A549 treated with dexamethasone at 1 μM for 4 hours (cell line): ENCODE results near the gene TPRX1. TPM values are rescaled to one million over a fixed set of nuclear protein-coding genes. Genes with fewer than 3 reads are reported as not detected.

Experiments
- total RNA-seq: library from RNA; stranded (reverse); fragments of 200-300 nt; extraction: Qiagen RNA extraction; gene quantifications from 5 replicates; pipeline ENCODE4 v1.2.3, GENCODE V29; 2022

The TPRX1 gene
- total RNA-seq, result not detected in 5 replicates

DNA sequence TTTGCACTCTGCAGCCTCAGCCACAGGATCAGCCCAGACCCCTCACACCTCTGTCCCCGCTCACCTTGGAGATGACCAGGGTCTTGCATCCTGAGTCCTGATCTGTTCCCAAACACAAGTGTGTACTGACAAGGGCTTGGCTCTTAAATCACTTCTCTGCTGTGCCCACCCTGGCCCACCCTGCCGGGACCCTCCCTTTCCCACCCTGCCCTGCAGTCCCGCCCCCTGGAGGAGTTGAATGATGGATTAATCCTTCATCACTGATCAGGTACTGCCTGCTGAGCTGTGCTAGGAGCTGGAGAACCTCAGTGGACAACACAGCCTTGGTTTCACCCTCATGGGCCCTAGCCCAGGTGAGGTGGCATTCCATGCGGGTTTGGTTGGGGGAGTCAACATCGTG is at the start of gene TPRX1:
TPRX1 (minus strand) TSS at position 101 of the 400 bp plus-strand sequence; CDS start at position 89, 12 bp downstream.

GRCh38 chr19:47821460-47822020 is 17.2 kb upstream of the TPRX1 start, which contains the start of gene CRX:
TSS of gene CRX (plus strand) at chr19:47821937. CDS start at chr19:47834444, 12,507 bp downstream.

DNA sequence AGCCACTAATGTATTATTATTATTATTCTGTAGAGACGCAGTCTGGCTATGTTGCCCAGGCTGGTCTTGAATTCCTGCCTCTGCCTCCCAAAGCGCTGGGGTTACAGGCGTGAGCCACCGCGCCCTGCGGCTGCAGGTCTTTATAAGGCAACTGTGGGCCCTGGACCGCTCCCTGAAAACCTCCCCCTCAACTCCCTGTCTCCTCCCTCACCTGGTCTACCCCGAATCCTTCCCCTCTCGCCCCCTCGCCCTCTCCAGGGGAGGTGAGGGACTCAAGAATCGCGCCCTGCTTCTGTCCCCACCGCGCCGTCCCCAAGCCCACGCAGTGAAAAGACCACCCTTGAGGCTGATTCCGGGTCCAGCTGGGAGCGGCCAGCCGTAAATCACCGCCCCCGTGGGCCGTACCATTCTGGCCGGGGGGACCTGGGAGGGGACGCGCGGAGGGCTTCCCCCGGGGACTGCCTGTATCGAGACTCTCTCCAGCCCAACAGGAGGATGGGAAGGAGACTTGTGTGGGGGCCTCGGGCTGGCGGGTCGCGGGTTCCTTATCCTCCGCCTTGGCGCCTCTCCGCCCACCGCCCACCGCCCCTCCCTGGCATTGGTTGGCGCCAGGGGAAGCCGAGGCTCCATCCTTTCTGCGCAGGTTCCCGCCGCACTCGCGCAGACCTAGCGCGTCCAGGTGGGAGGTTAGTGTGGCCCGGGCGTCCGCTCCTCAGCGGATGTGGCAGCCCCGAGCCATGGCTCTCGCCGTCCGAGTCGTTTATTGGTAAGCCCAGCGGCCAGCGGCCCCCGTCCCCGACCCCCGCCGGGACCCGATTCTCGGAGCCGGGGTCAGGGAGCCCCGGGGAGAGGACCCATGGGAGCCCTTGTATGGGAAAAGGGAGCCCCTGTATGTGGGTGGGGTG is 26.1 kb downstream of the TPRX1 start, which contains the start of gene SELENOW:
SELENOW (plus strand) TSS at position 655 of the 905 bp plus-strand sequence; CDS start at position 738, 83 bp downstream.

Other genes starting within 250 kb of the TPRX1 start
- gene ZNF541, start 231.4 kb downstream of the TPRX1 start, total RNA-seq, result 0.02 to 0.05 TPM (median 0.04 TPM) in 3 of 5 replicates, not detected in the others
- 9.8 to 20.5 TPM (median 17.0 TPM) in 5 replicates for gene BICRA, start 195.4 kb downstream of the TPRX1 start, total RNA-seq
- gene EHD2, start 91.1 kb downstream of the TPRX1 start, total RNA-seq, result 104 to 181 TPM (median 172 TPM) in 5 replicates
- 228 to 309 TPM (median 256 TPM) in 5 replicates for gene NOP53, start 59.0 kb downstream of the TPRX1 start, total RNA-seq
- gene SELENOW, start 25.8 kb downstream of the TPRX1 start, total RNA-seq, result 94.1 to 159 TPM (median 149 TPM) in 5 replicates
- not detected in 5 replicates for gene CRX, start 17.4 kb upstream of the TPRX1 start, total RNA-seq
- gene TPRX2, start 54.7 kb upstream of the TPRX1 start, total RNA-seq, result not detected in 5 replicates
- gene SULT2A1, start 81.8 kb upstream of the TPRX1 start, total RNA-seq, result 0.03 to 0.04 TPM in 2 of 5 replicates, not detected in the others
- gene BSPH1, start 187.6 kb upstream of the TPRX1 start, total RNA-seq, result not detected in 5 replicates
- not detected in 5 replicates for gene ELSPBP1, start 190.1 kb upstream of the TPRX1 start, total RNA-seq
- not detected in 5 replicates for gene CABP5, start 239.5 kb upstream of the TPRX1 start, total RNA-seq